MCF 10A (cell line): ENCODE data around the gene BIVM. TPM values are rescaled to one million over a fixed set of nuclear protein-coding genes. Genes with fewer than 3 reads are reported as not detected.
A peak's percentile ranks its signal among the peaks of the same experiment; 100 is the strongest.

Experiments
- BruUV-seq: library from RNA; stranded (reverse); fragments of 400-500 nt; replicated peaks from 2 replicates; lab custom pipeline; 2021; lab: Mats Ljungman, UMichigan
- CTCF ChIA-PET: fragments of 300-600 bp; sonication (Branson Sonifier 250); formaldehyde crosslinking; extraction: SDS; loops from one replicate; lab custom pipeline; 2021; ENCODE audit warnings: antibody characterized with exemption, inconsistent platforms; lab: Yijun Ruan, JAX
- POLR2A ChIA-PET: fragments of 300-600, 350-650 bp; sonication (Branson Sonifier 250); formaldehyde crosslinking; extraction: SDS; loops from one replicate; lab custom pipeline; 2020; ENCODE audit warnings: antibody characterized with exemption, inconsistent platforms; lab: Yijun Ruan, JAX
- DNase-seq: peaks from one replicate; pipeline ENCODE4 v3.0.0-alpha.2; 2018; ENCODE audit not compliant: unreplicated experiment
- H3K27ac Mint-ChIP-seq: one replicate; pipeline ENCODE4 v1.8.0; 2022; ENCODE audit warnings: mild to moderate bottlenecking, low read depth, mixed read lengths; ENCODE audit not compliant: unreplicated experiment
- H3K27me3 Mint-ChIP-seq: one replicate; pipeline ENCODE4 v1.8.0; 2022; ENCODE audit warnings: mixed read lengths; ENCODE audit not compliant: insufficient read depth, unreplicated experiment
- H3K36me3 Mint-ChIP-seq: one replicate; pipeline ENCODE4 v1.8.0; 2022; ENCODE audit warnings: mild to moderate bottlenecking, moderate library complexity, mixed read lengths; ENCODE audit not compliant: insufficient read depth, unreplicated experiment
- H3K4me1 Mint-ChIP-seq: one replicate; pipeline ENCODE4 v1.8.0; 2022; ENCODE audit warnings: mixed read lengths; ENCODE audit not compliant: insufficient read depth, unreplicated experiment
- H3K4me3 Mint-ChIP-seq: one replicate; pipeline ENCODE4 v1.8.0; 2022; ENCODE audit warnings: mild to moderate bottlenecking, moderate library complexity, mixed read lengths; ENCODE audit not compliant: unreplicated experiment
- H3K9me3 Mint-ChIP-seq: one replicate; pipeline ENCODE4 v1.8.0; 2022; ENCODE audit warnings: mixed read lengths; ENCODE audit not compliant: unreplicated experiment
- intact Hi-C: fragments of 100-400 bp; cut with micrococcal nuclease; formaldehyde crosslinking; loops from 2 replicates; pipeline ENCODE4 v1.14.1; 2022
- total RNA-seq: library from RNA; stranded (reverse); gene quantifications from 2 replicates; pipeline ENCODE4 v1.2.3, GENCODE V29; 2022
- TF ChIP-seq, protein P1 (sequence below): fragments of 200-600 bp; IDR thresholded peaks from one replicate; pipeline ENCODE4 v1.8.0; 2022; ENCODE audit warnings: antibody characterized with exemption, mild to moderate bottlenecking; ENCODE audit not compliant: unreplicated experiment

BIVM gene
- total RNA-seq, 1 experiment from 2014 or later: 36.6 TPM

DNA sequence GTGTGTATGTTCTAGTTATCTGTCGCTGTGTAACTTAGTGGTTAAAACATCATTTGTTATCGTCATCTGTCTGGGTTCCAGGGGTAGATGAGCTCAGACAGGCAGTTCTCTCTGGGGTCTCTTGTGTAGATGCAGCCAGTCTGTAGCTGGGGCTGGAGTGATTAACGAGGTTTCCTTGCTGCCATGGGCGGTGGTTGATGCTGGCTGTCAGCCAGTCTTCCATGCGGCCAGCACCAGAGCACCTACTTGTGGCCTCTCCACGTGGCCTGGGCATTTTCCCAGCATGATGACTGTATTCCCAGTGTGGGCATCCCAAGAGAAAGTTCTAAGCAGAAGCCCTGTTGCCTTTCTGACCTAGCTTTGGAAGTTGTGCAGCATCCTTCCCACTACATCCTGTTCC lies 57.6 kb downstream of the BIVM start:
- Mint-ChIP-seq H3K4me1 (peaks cover 9% of the 10 kb centered on the region), H3K4me3 (no peak overlapping the region), H3K36me3 (peaks cover 95% of the 10 kb centered on the region), H3K27me3 (no peaks in the 10 kb centered on the region), H3K27ac (peak overlapping the region; percentile 75), H3K9me3 (no peaks in the 10 kb centered on the region)
- intact Hi-C loops: no loop called here
- TF ChIP-seq, protein P1, sequence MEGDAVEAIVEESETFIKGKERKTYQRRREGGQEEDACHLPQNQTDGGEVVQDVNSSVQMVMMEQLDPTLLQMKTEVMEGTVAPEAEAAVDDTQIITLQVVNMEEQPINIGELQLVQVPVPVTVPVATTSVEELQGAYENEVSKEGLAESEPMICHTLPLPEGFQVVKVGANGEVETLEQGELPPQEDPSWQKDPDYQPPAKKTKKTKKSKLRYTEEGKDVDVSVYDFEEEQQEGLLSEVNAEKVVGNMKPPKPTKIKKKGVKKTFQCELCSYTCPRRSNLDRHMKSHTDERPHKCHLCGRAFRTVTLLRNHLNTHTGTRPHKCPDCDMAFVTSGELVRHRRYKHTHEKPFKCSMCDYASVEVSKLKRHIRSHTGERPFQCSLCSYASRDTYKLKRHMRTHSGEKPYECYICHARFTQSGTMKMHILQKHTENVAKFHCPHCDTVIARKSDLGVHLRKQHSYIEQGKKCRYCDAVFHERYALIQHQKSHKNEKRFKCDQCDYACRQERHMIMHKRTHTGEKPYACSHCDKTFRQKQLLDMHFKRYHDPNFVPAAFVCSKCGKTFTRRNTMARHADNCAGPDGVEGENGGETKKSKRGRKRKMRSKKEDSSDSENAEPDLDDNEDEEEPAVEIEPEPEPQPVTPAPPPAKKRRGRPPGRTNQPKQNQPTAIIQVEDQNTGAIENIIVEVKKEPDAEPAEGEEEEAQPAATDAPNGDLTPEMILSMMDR: no peak
- peak; percentile 73 for DNase-seq
- ChIA-PET POLR2A (interaction anchor here (1.1 to 2.7 kb wide), 2 partner anchors 8 to 10 kb away, joined by 5 to 20 read pairs; partner anchors contain the start of gene ERCC5), CTCF (interaction anchor here (0.6 to 4.4 kb wide), 6 partner anchors 9 to 198 kb away, joined by 3 to 41 read pairs (median 4); no protein-coding TSS in a partner anchor)
- no TSS peak for BruUV-seq

DNA sequence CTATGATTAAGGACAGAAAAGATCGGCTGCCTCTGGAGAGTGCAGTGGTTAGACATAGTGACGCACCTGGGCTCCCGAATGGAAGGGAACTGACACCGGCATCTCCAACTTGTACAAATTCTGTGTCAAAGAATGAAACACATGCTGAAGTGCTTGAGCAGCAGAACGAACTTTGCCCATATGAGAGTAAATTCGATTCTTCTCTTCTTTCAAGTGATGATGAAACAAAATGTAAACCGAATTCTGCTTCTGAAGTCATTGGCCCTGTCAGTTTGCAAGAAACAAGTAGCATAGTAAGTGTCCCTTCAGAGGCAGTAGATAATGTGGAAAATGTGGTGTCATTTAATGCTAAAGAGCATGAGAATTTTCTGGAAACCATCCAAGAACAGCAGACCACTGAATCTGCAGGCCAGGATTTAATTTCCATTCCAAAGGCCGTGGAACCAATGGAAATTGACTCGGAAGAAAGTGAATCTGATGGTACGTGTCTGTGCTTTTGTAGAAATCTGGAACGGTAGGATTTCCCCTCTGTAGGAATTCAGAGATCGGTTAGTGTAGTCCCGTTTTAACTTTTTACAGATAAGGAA lies 63.8 kb downstream of the BIVM start:
- POLR2A ChIA-PET: no interaction called here
- Mint-ChIP-seq H3K36me3 (peaks cover 98% of the 10 kb centered on the region), H3K4me1 (no peaks in the 10 kb centered on the region), H3K4me3 (no peak overlapping the region), H3K27ac (no peak overlapping the region), H3K9me3 (no peaks in the 10 kb centered on the region), H3K27me3 (no peaks in the 10 kb centered on the region)
- CTCF ChIA-PET: interaction anchor here (0.5 to 2.1 kb wide), 4 partner anchors 8 to 283 kb away, joined by 3 to 25 read pairs (median 4); no protein-coding TSS in a partner anchor
- intact Hi-C loops: no loop called here
- no peak for DNase-seq
- TF ChIP-seq, protein P1: no peak
- BruUV-seq: TSS peak; percentile 78

DNA sequence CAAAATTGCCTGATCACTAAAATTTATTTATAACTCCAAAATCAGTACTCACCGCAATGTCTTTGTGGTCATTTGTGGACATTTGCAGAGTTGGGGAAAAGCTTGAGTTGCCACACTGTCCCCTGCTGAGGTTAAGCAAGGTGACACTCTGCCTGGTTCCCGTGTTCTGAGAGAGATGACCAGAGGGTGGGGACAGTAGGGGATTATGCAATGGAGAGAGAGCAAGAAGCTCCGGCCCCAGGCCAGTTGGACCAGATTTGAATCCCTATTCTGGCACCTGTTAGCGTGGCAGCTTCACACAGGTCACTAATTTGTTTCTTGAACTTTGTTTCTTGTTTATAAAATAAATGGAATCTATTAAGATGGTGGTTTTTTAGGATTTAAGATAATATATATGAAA lies 64.7 kb downstream of the BIVM start:
- Mint-ChIP-seq H3K27me3 (no peaks in the 10 kb centered on the region), H3K36me3 (peaks cover 98% of the 10 kb centered on the region), H3K4me3 (no peak overlapping the region), H3K27ac (no peak overlapping the region), H3K9me3 (no peaks in the 10 kb centered on the region), H3K4me1 (no peaks in the 10 kb centered on the region)
- DNase-seq: no peak
- ChIA-PET POLR2A (interaction anchor here (0.7 kb wide), 1 partner anchor 9 kb away, joined by 3 read pairs; no protein-coding TSS in a partner anchor), CTCF (interaction anchor here (1.2 kb wide), 1 partner anchor 38 kb away, joined by 3 read pairs; no protein-coding TSS in a partner anchor)
- intact Hi-C loops: no loop called here
- no TSS peak for BruUV-seq
- TF ChIP-seq, protein P1: no peak

DNA sequence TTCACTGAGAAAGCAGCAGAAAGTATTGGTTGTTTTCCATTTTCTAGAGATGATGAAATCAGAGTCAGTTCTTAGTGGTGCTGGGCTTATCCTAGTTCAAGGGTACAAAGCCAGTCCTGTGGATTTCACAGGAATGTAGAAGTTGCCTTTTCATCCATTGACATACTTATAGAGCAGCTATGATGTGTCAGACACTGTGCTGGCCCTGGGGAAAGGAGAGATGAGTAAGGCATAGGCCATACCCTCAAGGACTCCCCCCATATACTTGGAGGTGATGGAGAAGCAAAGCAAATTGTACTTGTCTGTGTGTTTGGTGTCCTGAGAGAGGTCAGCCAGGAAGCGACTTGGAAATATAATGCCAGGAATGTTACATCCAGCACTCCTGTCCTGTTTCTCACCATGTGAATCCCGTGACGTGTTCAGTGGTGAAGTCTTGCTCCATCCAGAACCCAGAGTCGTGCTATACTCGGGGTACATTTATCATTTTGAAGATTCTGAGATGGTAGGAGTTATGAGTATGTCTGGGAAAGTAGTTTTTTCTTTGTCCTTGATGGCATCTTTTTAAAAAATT lies 69.5 kb downstream of the BIVM start:
- CTCF ChIA-PET: interaction anchor here (1.4 kb wide), 1 partner anchor 28 kb away, joined by 3 read pairs; no protein-coding TSS in a partner anchor
- H3K27ac Mint-ChIP-seq: no peak overlapping the region
- TF ChIP-seq, protein P1: no peak

More for the DNA sequence above, 69.5 kb downstream of the BIVM start:
- H3K27me3 Mint-ChIP-seq: no peaks in the 10 kb centered on the region
- peaks cover 79% of the 10 kb centered on the region for H3K36me3 Mint-ChIP-seq
- BruUV-seq: no TSS peak
- no peaks in the 10 kb centered on the region for H3K9me3 Mint-ChIP-seq
- intact Hi-C loops: no loop called here
- DNase-seq: no peak
- H3K4me1 Mint-ChIP-seq: peaks cover 5% of the 10 kb centered on the region
- no peak overlapping the region for H3K4me3 Mint-ChIP-seq
- POLR2A ChIA-PET: interaction anchor here (1.5 kb wide), 1 partner anchor 17 kb away, joined by 3 read pairs; no protein-coding TSS in a partner anchor
